Umbilical cord (tissue), 2 donors: Measurements from ENCODE around the gene MECR. TPM values are rescaled to one million over a fixed set of nuclear protein-coding genes. Genes with fewer than 3 reads are reported as not detected.

ENCODE experiments used
- DNase-seq: peaks from one replicate; pipeline ENCODE4 v3.0.0-alpha.2; 2015; ENCODE audit warnings: low spot score
- total RNA-seq: library from RNA; depleted of rRNA; stranded (reverse); fragments of >200 nt; gene quantifications from one replicate; pipeline ENCODE4 v1.2.3, GENCODE V29; 2014; ENCODE audit warnings: low replicate concordance; ENCODE audit not compliant: insufficient read depth

MECR gene, protein sequence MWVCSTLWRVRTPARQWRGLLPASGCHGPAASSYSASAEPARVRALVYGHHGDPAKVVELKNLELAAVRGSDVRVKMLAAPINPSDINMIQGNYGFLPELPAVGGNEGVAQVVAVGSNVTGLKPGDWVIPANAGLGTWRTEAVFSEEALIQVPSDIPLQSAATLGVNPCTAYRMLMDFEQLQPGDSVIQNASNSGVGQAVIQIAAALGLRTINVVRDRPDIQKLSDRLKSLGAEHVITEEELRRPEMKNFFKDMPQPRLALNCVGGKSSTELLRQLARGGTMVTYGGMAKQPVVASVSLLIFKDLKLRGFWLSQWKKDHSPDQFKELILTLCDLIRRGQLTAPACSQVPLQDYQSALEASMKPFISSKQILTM
- total RNA-seq = 12.3 TPM

DNA sequence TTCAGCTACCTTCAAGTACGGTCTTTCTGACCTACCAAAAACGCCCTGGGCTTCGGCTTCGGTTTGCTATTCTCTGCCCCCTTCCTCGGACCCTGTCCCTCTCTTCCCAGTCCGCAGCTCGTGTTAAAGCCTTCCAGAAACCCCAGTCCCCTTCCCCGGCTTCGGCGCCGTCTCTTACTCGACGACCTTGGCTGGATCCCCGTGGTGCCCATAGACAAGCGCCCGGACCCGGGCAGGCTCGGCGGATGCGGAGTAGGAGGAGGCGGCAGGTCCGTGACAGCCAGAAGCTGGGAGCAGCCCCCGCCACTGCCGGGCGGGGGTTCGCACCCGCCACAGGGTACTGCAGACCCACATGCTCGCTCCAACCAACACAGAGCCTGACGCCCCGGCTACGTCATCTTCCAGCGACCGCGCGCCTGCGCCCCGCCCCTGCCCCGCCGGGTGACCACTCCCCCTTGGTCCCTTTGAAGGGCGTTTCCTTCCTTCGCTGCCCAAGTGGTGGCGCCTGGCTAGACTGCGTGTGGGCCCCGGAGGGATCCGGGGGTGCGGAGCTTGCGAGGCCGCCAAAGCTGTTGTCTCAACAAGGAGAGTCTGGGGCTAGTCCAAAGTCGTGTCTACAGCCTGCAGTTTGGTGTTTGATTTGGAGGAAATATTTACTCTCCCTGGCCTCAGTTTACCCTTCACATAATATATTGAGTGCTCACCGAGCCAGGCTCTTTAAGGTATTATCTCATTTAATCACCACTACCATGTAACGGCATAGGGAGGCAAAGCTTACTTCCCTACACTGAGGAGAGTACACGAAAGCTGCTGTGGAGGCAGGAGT, at the start of gene MECR:
MECR (minus strand) TSS at position 382 of the 826 bp plus-strand sequence; CDS start at position 354, 28 bp downstream.
- DNase-seq = peak; percentile 94

DNA sequence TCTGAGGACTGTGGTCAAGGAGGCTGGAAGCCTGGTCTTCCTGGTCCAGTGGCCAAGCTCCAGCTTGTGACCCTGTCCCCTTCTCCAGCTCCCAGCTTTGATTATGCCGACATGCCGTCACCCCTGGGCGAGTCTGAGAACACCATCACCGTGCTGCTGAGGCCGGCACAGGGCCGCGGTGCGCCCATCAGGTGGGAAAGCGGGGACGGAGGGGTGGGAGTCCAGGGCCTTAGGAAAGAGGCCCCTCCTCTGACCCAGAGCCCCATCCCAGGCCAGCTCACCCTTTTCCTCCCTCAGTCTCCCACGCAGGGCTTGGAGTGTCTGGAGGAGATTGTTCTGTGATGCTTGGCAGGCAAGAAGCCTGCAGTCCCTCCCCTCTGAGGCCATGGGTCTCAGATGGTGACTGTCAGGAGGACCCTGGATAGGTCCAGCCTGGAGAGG, 49.2 kb upstream of the MECR start:
- no peak for DNase-seq

DNA sequence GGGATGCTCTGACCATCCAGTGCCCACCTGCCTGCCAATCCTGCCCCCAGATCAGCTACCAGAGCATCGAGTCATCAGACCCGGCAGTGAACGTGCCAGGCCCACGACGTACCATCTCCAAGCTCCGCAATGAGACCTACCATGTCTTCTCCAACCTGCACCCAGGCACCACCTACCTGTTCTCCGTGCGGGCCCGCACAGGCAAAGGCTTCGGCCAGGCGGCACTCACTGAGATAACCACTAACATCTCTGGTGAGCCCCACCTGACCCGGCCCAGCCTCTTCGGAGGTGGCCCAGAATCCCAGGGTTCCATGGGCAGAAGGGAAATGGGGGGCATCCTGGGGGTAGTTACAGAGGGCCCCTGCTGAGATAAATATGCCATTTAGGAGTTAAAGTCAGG, 48.7 kb upstream of the MECR start:
- no peak for DNase-seq

DNA sequence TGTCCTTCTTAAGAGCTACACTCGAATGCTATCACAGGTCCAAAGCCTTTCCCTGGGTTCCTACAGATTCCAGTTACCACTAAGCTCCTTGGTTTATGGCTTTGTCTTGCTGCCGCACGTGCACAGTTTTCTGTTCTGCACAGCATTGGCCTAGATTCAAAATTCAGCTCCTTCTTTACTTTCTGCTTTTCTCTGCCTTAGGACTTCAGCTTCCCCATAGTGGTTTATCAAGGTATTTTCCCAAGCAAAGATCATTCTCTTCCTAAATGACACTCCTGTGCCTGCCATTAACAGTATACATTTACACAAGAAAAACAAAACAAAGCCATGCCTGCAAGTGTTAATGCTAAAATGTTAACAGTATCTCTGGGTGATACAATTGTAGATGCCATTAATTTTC, 47.4 kb upstream of the MECR start:
- peak; percentile 19 for DNase-seq

DNA sequence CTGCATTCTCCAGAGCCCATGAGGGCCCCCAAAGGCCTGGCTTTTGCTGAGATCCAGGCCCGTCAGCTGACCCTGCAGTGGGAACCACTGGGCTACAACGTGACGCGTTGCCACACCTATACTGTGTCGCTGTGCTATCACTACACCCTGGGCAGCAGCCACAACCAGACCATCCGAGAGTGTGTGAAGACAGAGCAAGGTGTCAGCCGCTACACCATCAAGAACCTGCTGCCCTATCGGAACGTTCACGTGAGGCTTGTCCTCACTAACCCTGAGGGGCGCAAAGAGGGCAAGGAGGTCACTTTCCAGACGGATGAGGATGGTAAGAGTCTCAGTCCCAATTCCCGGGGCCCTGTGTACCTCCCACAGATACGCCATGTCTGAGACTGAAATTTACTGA, 44.7 kb upstream of the MECR start:
- DNase-seq = no peak

DNA sequence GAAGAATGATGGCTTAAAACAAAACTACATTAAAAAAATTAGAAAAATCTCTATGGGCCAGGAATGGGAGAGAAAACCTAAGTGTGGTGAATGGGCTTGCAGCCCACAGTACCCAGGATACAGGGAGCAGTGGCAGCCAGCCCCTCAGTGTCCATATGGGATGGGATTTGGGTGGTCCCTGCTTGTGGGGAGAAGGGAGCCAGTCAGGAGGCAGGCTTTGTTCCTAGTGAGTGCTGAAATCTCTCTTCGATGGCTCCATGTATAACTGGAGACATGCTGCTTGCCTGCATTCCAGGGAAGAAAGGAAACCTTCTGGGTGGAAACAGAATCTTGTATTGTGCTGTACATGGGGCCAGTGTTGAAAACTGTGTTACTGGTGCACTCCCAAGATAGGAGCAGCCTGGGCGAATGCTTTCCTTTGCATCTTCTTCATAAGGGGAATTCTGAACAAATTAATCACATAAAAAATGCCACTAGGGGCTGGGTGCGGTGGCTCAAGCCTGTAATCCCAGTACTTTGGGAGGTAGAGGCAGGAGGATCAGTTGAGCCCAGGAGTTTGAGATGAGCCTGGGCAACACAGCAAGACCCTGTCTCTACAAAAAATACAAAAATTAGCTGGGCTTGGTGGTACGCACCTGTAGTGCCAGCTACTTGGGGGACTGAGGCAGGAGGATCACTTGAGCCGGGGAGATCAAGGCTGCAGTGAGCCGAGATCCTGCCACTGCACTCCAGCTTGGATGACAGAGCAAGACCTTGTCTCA, 41.6 kb upstream of the MECR start:
- peak; percentile 30 for DNase-seq

DNA sequence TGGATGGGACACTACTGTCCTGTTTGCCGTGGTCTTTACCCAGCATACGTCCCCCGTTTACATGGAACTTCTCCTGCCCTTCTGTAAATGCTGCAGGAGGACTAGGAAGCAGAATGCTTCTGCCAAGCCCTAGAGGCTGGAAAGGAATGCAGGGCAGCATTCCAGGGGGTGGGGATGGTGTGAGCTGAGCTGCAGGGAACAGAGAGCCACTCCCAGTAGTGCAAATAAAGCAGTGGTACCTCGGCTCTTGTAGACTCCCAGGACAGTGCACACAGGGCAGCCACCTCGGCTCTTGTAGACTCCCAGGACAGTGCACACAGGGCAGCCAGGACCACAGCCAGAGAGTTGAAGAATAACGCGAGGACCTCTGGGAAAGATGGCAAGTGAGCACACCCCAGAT, 41.0 kb upstream of the MECR start:
- DNase-seq = peak; percentile 94

DNA sequence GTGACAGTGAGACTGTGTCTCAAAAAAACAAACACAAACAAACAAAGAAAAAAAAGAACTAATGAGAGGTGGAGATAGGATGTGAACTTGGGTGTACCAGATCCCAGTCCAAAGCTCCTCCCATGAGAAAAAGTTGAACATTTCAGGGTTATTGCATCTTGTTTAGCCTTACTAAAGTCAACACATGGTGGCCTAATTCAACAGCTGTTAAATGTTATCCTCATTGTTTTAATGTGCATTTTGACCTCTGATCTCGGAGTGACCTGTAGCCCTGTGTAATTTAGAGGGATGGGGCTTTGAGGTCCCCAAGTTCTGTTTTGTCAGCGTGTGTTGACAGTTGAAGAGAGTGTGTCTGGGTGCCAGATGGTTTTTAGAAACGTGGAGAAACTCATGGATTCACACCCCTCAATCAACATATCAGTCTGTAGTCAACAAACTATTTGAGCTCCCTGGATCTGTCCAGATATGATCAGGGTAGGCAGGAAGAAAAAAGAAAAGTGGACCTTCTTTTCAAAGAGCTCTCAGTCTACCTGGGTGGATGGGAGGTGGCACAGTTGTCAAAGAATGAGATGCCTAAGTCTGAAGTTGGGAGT, 40.3 kb upstream of the MECR start:
- DNase-seq = no peak

DNA sequence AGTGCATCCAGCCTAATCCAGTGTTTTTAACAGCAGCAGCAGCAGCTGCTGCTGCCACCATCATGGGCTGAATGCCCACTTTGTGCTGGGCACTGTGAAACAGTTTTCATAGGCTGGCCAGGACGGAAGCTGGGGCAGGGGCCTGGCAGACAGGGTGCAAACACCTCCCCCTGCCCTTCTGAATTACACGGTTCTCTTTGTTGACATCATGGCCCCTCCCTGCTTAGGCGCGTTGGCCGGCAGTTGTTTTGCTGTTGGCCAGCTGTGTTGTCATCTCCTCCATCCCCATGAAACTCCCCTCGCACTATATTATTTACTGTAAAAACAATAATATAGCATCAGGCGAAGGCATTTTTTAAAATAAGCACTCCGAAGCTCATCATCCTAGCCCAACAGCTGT, 38.6 kb upstream of the MECR start:
- no peak for DNase-seq

DNA sequence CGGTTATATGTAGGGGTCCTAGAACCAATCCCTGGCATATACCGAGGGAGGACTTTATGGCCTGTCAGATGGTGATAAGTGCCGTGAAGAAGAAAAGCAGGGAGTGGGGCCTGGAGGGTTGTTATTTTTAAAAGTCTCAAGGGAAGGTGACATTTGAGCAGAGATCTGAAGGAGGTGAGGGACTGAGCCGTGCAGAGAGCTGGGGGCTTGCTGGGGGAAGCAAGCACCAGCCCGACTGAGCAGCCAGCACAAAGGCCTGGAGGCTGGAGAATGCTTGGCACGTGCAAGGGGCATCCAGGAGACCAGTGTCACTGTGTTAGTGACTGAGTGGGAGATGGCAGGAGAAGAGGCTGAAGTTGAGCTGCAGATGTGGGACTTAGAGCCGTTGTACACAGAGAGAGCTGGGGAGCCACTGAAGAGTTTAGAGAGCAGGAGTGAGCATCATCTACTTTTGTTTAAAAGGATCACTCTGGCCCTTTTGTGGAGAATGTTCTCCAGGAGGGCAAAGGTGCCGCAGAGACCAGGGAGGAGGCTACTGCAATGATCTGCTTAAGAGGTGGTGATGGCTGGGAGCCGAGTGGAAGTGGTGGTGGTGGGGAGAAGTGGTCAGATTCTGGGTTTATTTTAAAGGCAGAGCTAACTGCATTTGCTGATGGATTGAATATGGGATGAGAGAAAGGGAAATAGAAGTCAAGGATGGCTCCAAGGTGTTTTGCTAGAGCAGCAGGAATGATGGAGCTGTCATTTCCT, 36.8 kb upstream of the MECR start:
- no peak for DNase-seq

DNA sequence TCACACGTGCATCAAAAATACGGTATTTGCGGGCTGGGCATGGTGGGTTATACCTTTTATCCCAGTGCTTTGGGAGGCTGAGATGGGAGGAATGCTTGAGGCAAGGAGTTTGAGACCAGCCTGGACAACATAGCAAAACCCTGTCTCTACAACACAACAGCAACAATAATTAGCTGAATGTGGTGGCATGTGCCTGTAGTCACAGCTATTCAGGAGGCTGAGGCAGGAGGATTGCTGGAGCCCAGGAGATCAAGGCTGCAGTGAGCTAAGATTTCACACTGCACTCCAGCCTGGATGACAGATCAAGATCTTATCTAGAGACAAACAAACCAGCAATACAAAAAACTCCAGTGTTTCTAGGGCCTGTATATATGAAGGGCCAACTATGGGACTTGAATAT, 36.2 kb upstream of the MECR start:
- DNase-seq = no peak

DNA sequence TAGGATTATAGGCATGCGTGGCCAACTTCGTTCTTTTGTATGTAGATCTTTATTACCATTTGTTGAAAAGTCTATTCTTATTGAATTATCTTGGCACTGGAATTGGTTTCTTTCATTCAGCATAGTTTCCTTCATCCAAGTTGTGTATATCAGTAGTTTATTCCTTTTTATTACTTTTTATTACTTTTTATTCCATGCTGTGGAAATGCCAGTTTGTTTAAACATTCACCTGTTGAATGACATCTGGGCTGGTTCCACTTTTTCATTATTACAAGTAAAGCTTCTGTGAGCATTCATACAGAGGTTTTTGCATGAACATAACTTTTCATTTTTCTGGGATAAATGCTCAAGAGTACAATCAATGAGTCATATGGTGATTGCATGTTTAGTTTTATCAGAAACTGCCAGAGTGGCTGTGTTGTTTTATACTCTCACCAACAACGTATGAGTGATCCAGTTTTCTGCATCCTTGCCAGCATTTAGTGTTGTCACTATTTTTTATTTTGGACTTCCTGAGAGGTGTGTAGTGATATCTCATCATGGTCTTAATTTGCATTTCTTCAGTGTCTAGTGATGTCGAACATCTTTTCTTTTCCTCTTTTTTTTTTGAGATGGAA, 34.1 kb upstream of the MECR start:
- peak; percentile 40 for DNase-seq

DNA sequence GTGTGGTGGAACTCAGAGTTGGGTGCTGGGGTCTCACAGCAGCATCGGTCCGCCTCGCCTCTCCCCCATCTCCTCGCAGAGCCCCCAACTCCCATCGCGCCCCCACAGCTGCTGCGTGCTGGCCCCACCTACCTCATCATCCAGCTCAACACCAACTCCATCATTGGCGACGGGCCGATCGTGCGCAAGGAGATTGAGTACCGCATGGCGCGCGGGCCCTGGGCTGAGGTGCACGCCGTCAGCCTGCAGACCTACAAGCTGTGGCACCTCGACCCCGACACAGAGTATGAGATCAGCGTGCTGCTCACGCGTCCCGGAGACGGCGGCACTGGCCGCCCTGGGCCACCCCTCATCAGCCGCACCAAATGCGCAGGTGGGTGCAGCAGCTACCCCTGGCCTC, 29.8 kb upstream of the MECR start:
- no peak for DNase-seq

DNA sequence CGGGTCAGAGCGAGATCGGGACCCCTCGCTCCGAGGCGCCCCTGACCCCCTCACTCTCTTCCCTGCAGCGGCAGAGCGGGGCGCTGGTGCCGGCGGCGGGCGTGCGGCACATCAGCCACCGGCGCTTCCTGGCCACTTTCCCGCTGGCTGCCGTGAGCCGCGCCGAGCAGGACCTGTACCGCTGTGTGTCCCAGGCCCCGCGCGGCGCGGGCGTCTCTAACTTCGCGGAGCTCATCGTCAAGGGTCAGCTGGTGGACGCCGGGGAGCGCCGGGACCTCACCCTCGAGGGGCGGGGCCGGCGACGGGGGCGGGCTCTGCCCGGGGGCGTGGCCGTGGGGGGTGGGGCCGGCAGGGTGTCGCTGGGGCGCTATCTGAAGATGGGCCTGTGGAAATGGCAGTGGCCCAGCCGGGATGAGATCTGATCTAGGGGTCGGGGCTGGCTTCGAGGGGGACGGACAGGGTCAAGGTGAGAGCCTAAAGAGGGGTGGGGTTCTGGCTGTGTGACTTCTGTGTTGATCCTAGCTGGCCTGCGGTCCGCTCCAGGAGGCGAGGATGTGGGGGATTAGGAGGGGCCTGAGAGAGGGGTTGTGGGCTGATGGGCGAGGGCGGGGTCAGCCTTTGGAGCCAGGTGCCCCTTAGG, 29.2 kb upstream of the MECR start:
- DNase-seq = peak; percentile 59

DNA sequence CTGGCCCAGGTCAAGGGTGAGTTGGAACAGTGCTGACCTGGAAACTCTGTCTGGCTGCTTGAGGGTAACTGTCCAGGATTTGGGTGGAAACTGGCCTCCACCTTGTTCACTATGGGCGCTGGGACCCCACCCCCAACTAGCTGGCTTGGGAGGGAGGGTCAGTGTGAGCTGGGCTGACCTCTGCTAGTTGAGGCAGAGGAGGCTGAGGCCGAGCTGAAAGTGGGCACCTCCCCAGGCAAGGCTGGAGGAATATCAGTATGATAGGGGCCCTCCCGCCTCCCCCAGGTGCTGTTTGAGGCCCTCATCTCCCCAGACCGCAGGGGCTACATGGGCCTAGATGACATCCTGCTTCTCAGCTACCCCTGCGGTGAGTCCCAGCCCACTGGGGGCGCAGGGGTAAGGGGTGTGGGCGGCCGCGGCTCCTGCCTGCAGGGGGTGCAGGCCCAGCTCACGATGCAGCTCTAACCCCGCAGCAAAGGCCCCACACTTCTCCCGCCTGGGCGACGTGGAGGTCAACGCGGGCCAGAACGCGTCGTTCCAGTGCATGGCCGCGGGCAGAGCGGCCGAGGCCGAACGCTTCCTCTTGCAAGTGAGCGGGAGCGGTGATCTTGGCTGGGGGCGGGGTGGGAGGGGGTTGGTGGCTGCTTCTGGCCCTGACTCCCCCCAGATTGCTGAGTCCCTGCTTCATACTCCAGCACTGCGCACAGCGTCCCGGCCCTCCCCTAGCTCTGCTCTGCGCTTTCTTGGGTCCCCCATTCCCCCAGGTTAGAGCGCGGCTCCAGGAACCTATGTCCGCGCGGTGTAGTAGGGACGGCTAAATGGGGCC, 28.5 kb upstream of the MECR start:
- DNase-seq = no peak

DNA sequence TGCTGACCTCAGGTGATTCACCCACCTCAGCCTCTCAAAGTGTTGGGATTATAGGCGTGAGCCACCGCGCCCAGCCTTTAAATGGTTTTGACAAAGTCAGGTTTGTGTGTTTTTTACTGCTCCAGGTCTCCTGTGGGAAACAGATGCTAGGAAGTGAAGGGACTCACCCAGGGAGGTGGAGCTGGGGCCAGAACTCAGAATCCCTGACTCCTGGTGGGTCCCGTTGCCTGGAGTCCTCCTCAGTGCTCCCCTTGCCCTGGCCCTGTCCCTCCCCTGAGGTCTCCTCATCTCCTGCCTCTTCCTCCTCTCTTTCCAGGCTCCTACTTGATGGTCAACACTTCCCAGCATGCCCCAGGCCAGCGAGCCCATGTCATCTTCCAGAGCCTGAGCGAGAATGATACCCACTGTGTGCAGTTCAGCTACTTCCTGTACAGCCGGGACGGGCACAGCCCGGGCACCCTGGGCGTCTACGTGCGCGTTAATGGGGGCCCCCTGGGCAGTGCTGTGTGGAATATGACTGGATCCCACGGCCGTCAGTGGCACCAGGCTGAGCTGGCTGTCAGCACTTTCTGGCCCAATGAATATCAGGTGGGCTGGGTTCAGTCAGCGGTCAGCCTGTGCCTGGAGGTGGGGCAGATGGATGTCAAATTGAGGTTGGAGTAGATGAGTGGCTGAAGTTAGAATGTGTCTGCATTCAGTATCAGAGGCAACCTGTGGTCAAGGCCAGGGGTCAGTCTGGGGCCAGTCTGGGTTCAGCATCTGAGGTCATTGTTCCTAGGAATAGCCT, 27.6 kb upstream of the MECR start:
- DNase-seq = no peak

DNA sequence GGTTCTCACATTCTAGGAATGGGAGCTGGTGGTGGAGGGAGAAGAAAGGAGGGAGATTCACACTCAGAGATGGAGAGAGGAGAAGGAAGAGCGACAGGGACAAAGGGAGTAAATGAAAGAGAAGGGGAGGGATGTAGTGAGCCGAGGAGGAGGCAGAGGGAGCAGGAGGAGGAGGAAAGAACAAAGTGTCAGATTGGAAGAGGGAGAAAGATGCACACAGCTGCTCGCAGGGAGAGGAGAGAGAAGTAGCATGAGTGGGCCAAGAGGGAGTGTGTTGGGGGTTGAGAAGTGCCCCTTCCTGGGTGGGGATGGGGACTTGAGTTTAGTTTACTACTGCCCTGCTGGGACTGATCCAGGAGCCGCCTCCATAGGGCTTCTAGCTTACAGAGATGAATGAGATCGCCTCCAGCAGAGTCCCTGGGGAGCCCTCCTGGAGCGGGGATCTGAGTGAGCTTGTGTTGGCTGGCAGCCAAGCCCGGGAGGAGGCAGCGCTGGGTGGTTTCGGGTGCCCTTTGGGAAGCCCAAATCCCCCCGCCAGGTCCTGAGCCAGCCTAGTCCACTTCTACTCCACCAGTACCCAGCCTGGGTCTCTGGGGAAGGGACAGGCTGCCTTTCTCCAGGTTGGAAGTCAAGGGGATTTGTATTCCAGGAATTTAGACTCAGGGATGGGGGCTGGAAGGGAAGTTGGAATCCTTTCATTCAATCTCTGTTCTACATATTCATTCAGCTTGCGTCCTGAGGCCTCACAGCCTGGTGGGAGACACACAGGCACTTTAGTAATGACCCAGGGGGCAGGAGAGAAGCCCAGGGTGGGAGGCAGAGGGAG, 26.5 kb upstream of the MECR start:
- peak; percentile 53 for DNase-seq
